Measurements from ENCODE around the gene AGO4.

The AGO4 gene

GRCh38 chr1:35851132-35851869, 43.5 kb downstream of the AGO4 start:
- peak; percentile 72 for DNase-seq (ENCODE audit: low read depth, low spot score)
- in situ Hi-C loops (cut with HindIII; ENCODE audit: low sequenced_read_pairs), result no loop called here
- TF ChIP-seq, protein P1, sequence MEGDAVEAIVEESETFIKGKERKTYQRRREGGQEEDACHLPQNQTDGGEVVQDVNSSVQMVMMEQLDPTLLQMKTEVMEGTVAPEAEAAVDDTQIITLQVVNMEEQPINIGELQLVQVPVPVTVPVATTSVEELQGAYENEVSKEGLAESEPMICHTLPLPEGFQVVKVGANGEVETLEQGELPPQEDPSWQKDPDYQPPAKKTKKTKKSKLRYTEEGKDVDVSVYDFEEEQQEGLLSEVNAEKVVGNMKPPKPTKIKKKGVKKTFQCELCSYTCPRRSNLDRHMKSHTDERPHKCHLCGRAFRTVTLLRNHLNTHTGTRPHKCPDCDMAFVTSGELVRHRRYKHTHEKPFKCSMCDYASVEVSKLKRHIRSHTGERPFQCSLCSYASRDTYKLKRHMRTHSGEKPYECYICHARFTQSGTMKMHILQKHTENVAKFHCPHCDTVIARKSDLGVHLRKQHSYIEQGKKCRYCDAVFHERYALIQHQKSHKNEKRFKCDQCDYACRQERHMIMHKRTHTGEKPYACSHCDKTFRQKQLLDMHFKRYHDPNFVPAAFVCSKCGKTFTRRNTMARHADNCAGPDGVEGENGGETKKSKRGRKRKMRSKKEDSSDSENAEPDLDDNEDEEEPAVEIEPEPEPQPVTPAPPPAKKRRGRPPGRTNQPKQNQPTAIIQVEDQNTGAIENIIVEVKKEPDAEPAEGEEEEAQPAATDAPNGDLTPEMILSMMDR (IDR thresholded peaks at IDR 0.05; ENCODE audit: low read depth, low read length), result no peak

GRCh38 chr1:35852241-35852640, 44.4 kb downstream of the AGO4 start:
- no peak for DNase-seq (ENCODE audit: low read depth, low spot score)
- TF ChIP-seq, protein P1 (IDR thresholded peaks at IDR 0.05; ENCODE audit: low read depth, low read length), result no peak
- H3K4me3 ChIP-seq (ENCODE audit: low read depth, low read length), result no peak overlapping the region
- in situ Hi-C loops (cut with HindIII; ENCODE audit: low sequenced_read_pairs), result no loop called here

More at GRCh38 chr1:35851132-35851869, 43.5 kb downstream of the AGO4 start:
- no peak overlapping the region for H3K4me3 ChIP-seq (ENCODE audit: low read depth, low read length)

GRCh38 chr1:35854989-35855700, 47.3 kb downstream of the AGO4 start:
- in situ Hi-C loops (cut with HindIII; ENCODE audit: low sequenced_read_pairs), result no loop called here
- TF ChIP-seq, protein P1 (IDR thresholded peaks at IDR 0.05; ENCODE audit: low read depth, low read length), result no peak
- no peak overlapping the region for H3K4me3 ChIP-seq (ENCODE audit: low read depth, low read length)
- no peak for DNase-seq (ENCODE audit: low read depth, low spot score)

GRCh38 chr1:35856964-35857363, 49.1 kb downstream of the AGO4 start:
- no peak for DNase-seq (ENCODE audit: low read depth, low spot score)
- in situ Hi-C loops (cut with HindIII; ENCODE audit: low sequenced_read_pairs), result no loop called here
- H3K4me3 ChIP-seq (ENCODE audit: low read depth, low read length), result no peak overlapping the region
- TF ChIP-seq, protein P1 (IDR thresholded peaks at IDR 0.05; ENCODE audit: low read depth, low read length), result no peak

DNA sequence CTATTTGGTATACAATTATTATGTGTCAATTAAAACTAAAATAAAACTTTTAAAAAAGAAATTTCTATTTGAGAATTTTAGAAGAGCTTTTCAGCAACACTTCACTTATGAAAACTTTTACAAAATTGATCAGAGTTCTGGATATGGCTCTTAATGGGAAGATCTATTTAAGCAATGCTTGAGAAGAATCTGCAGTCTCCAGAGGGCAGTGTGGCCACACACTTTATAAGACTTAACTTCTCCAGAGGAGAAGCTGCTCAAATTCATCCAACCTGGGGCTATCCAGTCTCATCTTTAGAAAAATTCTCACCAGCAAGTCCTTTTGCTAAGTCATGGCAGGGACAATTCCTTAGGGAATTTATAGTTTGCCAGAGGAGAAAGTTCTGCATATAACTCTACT, 50.0 kb downstream of the AGO4 start:
- TF ChIP-seq, protein P1 (IDR thresholded peaks at IDR 0.05; ENCODE audit: low read depth, low read length), result peak; percentile 36
- no peak overlapping the region for H3K4me3 ChIP-seq (ENCODE audit: low read depth, low read length)
- peak; percentile 36 for DNase-seq (ENCODE audit: low read depth, low spot score)
- in situ Hi-C loops (cut with HindIII; ENCODE audit: low sequenced_read_pairs), result no loop called here

DNA sequence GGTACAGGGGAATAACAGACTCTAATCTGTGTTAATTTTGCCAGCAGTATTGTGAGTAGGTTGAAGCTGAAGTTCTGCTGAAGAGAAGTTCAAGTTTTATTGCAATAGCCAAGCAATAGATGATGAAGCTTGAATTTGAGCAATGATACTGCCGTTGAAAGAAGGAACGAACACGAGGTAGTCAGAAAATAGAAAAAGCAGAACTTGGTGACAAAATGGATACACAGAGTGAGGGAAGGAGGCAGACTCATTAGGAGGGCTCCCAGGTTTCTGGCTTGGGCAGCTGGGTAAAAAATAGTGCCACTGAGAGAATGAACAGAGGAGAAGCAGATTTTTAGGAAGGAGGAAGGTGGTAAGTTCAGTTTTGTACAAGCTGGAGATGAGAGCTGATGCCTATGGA, 52.9 kb downstream of the AGO4 start:
- in situ Hi-C loops (cut with HindIII; ENCODE audit: low sequenced_read_pairs), result no loop called here
- H3K4me3 ChIP-seq (ENCODE audit: low read depth, low read length), result no peak overlapping the region
- DNase-seq (ENCODE audit: low read depth, low spot score), result no peak
- TF ChIP-seq, protein P1 (IDR thresholded peaks at IDR 0.05; ENCODE audit: low read depth, low read length), result no peak
